HepG2 (cell line): Measurements from ENCODE around the gene FN1. TPM values are rescaled to one million over a fixed set of nuclear protein-coding genes. Genes with fewer than 3 reads are reported as not detected.
A peak's percentile ranks its signal among the peaks of the same experiment; 100 is the strongest.

Experiments
- ATAC-seq: fragments of 200-7000 bp; cut with Tn5 transposase; 3 replicates; pipeline ENCODE4 v1.9.1; 2020; ENCODE audit warnings: mild to moderate bottlenecking, moderate library complexity
- BruUV-seq: library from RNA; stranded (reverse); fragments of 400-500 nt; replicated peaks from 2 replicates; lab custom pipeline; 2021; lab: Mats Ljungman, UMichigan
- CTCF ChIA-PET: fragments of 300-600 bp; formaldehyde crosslinking; extraction: SDS; loops from one replicate; lab custom pipeline; 2021; ENCODE audit warnings: low total read pairs, inconsistent platforms, low intra/inter-chr PET ratio; lab: Yijun Ruan, JAX
- POLR2A ChIA-PET: fragments of 350-600 bp; sonication (Branson Sonifier 250); formaldehyde crosslinking; loops from one replicate; lab custom pipeline; 2020; ENCODE audit warnings: antibody characterized with exemption, inconsistent platforms; lab: Yijun Ruan, JAX
- DNase-seq: peaks from one replicate; pipeline ENCODE4 v3.0.0-alpha.2; 2015; ENCODE audit warnings: low spot score
- FAIRE-seq: peaks from 3 replicates; lab custom pipeline; 2011; peaks lifted over from hg19 to GRCh38; lab: Jason Lieb, UNC
- H2AFZ ChIP-seq: one replicate; pipeline ENCODE4 v1.6.1; 2011; ENCODE audit warnings: low read length, inconsistent platforms
- H3K27ac ChIP-seq: fragments of 300-600 bp; 3 replicates; pipeline ENCODE4 v1.8.0; 2011; ENCODE audit warnings: mixed run types, mild to moderate bottlenecking, mixed read lengths, low read length, inconsistent platforms; ENCODE audit not compliant: insufficient read depth; ENCODE audit errors: extremely low read length
- H3K27me3 ChIP-seq, 2 experiments: fragments of 200-600 bp in 1 of 2; 2 replicates in 1 of 2; 3 replicates in 1 of 2; pipeline versions ENCODE4 v1.6.0 to v1.8.0; 2011; ENCODE audit warnings: low read length in 2 of 2, mild to moderate bottlenecking in 2 of 2, moderate library complexity in 2 of 2, inconsistent platforms in 1 of 2; ENCODE audit not compliant: insufficient read depth in 2 of 2, control insufficient read depth in 1 of 2
- H3K36me3 ChIP-seq, 2 experiments: fragments of 200-600 bp in 1 of 2; replicated peaks in 1 of 2; 2 replicates in 1 of 2; 3 replicates in 1 of 2; pipeline versions ENCODE4 v1.5.1 to v1.8.0; 2011; ENCODE audit warnings: low read length in 2 of 2, inconsistent platforms in 1 of 2; ENCODE audit not compliant: insufficient read depth in 2 of 2, control insufficient read depth in 1 of 2
- H3K4me1 ChIP-seq: 2 replicates; pipeline ENCODE4 v1.5.1; 2012; ENCODE audit warnings: low read length, inconsistent platforms; ENCODE audit not compliant: insufficient read depth
- H3K4me2 ChIP-seq: 2 replicates; pipeline ENCODE4 v1.6.0; 2011; ENCODE audit warnings: low read depth, low read length, inconsistent platforms
- H3K4me3 ChIP-seq, 3 experiments: fragments of 200-600 bp in 1 of 3; sonication (generic), shearing (Covaris generic) in 1 of 3; replicated peaks in 1 of 3; 2 replicates each; pipeline ENCODE4 v1.5.1; 2011 to 2016; ENCODE audit warnings: low read length in 3 of 3, inconsistent platforms in 2 of 3, low read depth in 2 of 3, mild to moderate bottlenecking in 2 of 3, control low read depth in 1 of 3, mixed read lengths in 1 of 3; ENCODE audit not compliant: insufficient read depth in 1 of 3
- H3K79me2 ChIP-seq: one replicate; pipeline ENCODE4 v1.6.1; 2011; ENCODE audit warnings: low read length, inconsistent platforms; ENCODE audit not compliant: insufficient read depth
- H3K9ac ChIP-seq: 2 replicates; pipeline ENCODE4 v1.6.0; 2011; ENCODE audit warnings: mild to moderate bottlenecking, low read depth, low read length, inconsistent platforms; ENCODE audit not compliant: insufficient read depth
- H3K9me3 ChIP-seq: 2 replicates; pipeline ENCODE4 v1.5.1; 2012; ENCODE audit warnings: mild to moderate bottlenecking, low read length
- H4K20me1 ChIP-seq: 2 replicates; pipeline ENCODE4 v1.6.0; 2011; ENCODE audit warnings: inconsistent platforms, mild to moderate bottlenecking, low read length, moderate library complexity; ENCODE audit not compliant: insufficient read depth
- AGO2 ChIP-seq: fragments of 200-400 bp; formaldehyde crosslinking; optimal IDR thresholded peaks from 2 replicates; pipeline ENCODE3; 2017; ENCODE audit warnings: mild to moderate bottlenecking, low read depth, low read length, moderate library complexity
- ARID4A ChIP-seq: sonication (generic); formaldehyde crosslinking; IDR thresholded peaks from 2 replicates; pipeline ENCODE4 v1.5.0; 2020; ENCODE audit warnings: mild to moderate bottlenecking, missing genetic modification reagents, borderline replicate concordance
- FOXA3 ChIP-seq: IDR thresholded peaks from 2 replicates; pipeline ENCODE4 v1.6.1; 2016; ENCODE audit warnings: missing genetic modification reagents, missing compliant biosample characterization
- GATAD2A ChIP-seq: IDR thresholded peaks from 2 replicates; pipeline ENCODE4 v1.6.1; 2016
- HDAC2 ChIP-seq: sonication (generic); formaldehyde crosslinking; IDR thresholded peaks from 2 replicates; pipeline ENCODE4 v1.4.0; 2020; ENCODE audit warnings: missing genetic modification reagents
- HMG20A ChIP-seq: IDR thresholded peaks from 2 replicates; pipeline ENCODE4 v1.6.1; 2016; ENCODE audit warnings: borderline replicate concordance
- PCBP2 ChIP-seq: fragments of 200-400 bp; formaldehyde crosslinking; optimal IDR thresholded peaks from 2 replicates; pipeline ENCODE3; 2018; ENCODE audit warnings: low read length, low read depth; ENCODE audit not compliant: poor library complexity, severe bottlenecking
- PHF5A ChIP-seq: IDR thresholded peaks from one replicate; pipeline ENCODE4 v1.6.1; 2018; ENCODE audit warnings: low read depth, missing genetic modification reagents; ENCODE audit not compliant: unreplicated experiment
- POLR2A ChIP-seq, 2 experiments: IDR thresholded peaks; 2 replicates each; pipeline ENCODE4 v1.6.1; 2011; ENCODE audit warnings: low read depth in 2 of 2, low read length in 2 of 2, mild to moderate bottlenecking in 1 of 2, moderate library complexity in 1 of 2; ENCODE audit not compliant: insufficient read depth in 1 of 2
- PRPF4 ChIP-seq: fragments of 200-400 bp; formaldehyde crosslinking; IDR thresholded peaks from 2 replicates; pipeline ENCODE4 v1.6.1; 2016; ENCODE audit warnings: low read length, low read depth; ENCODE audit not compliant: poor library complexity, severe bottlenecking
- RBFOX2 ChIP-seq: fragments of 200-400 bp; formaldehyde crosslinking; IDR thresholded peaks from 2 replicates; pipeline ENCODE4 v1.6.1; 2017; ENCODE audit warnings: low read depth, mild to moderate bottlenecking, low read length
- RCOR2 ChIP-seq: IDR thresholded peaks from 2 replicates; pipeline ENCODE4 v1.6.1; 2016; ENCODE audit warnings: missing biosample characterization, missing genetic modification reagents
- SOX5 ChIP-seq: IDR thresholded peaks from 2 replicates; pipeline ENCODE4 v1.6.1; 2016; ENCODE audit warnings: borderline replicate concordance
- SSRP1 ChIP-seq: IDR thresholded peaks from 2 replicates; pipeline ENCODE4 v1.6.1; 2016; ENCODE audit warnings: control low read depth
- ZFP90 ChIP-seq: sonication (generic); formaldehyde crosslinking; IDR thresholded peaks from 2 replicates; pipeline ENCODE4 v1.8.0; 2022; ENCODE audit warnings: missing genetic modification reagents, mild to moderate bottlenecking, inconsistent platforms, borderline replicate concordance
- ZKSCAN1 ChIP-seq: fragments of 150-350 bp; IDR thresholded peaks from 2 replicates; pipeline ENCODE4 v1.6.1; 2014; ENCODE audit warnings: low read length
- WGBS: methylation state at CpG from one replicate; pipeline ENCODE4 v1.1.6; 2017; ENCODE audit warnings: low lambda C conversion rate; 5-methylcytosine and 5-hydroxymethylcytosine counted together
- in situ Hi-C: cut with HindIII; loops from 2 replicates; pipeline ENCODE4 v1.10.0; 2017; ENCODE audit warnings: low pct_unique_long_range_greater_than_20kb; ENCODE audit not compliant: extremely low pct_ligation_motif_present
- intact Hi-C: fragments of 100-400 bp; cut with micrococcal nuclease; formaldehyde crosslinking; loops from one replicate; pipeline ENCODE4 v1.10.0; 2022; ENCODE audit not compliant: unreplicated experiment
- polyA plus RNA-seq, 8 experiments: library from polyadenylated mRNA; depleted of rRNA in 3 of 8; stranded (reverse) in 7 of 8; unstranded in 1 of 8; fragments of >200 nt; fragmentation: Illumina TruSeq in 4 of 8; extraction: Trizol in 4 of 8; gene quantifications; 2 replicates each; pipeline versions ENCODE4 v1.2.1 to v1.2.3, GENCODE V29; 2011 to 2016; ENCODE audit warnings: low read depth in 4 of 8, missing spikeins in 1 of 8, mixed read lengths in 1 of 8; ENCODE audit not compliant: insufficient read depth in 1 of 8
- total RNA-seq, 5 experiments: library from RNA; depleted of rRNA; stranded (reverse); fragments of >200 nt; fragmentation: Illumina TruSeq; extraction: Trizol; gene quantifications; 2 replicates each; pipeline ENCODE4 v1.2.3, GENCODE V29; 2016; ENCODE audit warnings: low read depth in 1 of 5
- TF ChIP-seq, protein P1 (sequence below), 2 experiments: fragments of 450-650 bp in 1 of 2; sonication (generic) in 1 of 2; formaldehyde crosslinking; IDR thresholded peaks; 2 replicates each; pipeline versions ENCODE4 v1.5.0 to v1.8.0; 2020 to 2022; ENCODE audit warnings: mild to moderate bottlenecking in 1 of 2, missing genetic modification reagents in 1 of 2
- TF ChIP-seq, protein P2 (sequence below): IDR thresholded peaks from 2 replicates; pipeline ENCODE4 v1.6.1; 2018; ENCODE audit warnings: missing genetic modification reagents, mild to moderate bottlenecking, missing compliant biosample characterization

Gene FN1
- total and polyA plus RNA-seq, 2 of the 13 experiments (the other 11 are each of a cell fraction or from before 2014, with no cell fraction given), result 1,847 to 6,471 TPM

DNA sequence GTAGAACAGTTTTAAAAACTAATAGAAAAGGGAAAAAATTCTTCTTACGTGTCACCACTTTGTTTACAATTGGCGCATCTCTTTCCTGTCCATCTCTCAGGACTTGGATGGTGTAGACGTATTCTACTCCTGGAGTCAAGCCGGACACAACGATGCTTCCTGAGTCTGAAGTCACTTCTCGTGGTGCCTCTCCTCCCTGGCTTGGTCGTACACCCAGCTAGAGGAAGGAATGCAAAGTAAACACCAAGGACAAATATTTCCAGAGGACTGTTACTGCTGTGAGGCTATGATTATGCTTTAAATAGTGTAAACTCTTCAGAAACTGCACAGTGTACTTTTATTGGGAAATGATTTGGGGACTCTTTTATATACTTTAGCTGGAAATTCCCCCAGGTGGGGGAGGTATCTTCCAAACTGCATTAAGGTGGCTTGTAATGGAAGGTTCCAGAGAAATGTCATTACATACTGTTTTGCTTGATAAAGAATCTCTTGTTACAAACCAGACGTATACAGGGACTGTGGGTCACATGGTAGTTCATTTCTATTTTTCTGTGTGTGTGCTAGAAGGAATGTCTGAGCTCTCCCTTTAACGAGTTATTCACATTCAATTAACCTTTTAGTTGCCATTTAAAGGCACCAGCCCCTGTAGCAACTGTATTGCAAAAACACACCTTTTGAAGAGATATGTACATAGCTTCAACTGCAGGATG, 38.1 kb downstream of the FN1 start:
- FAIRE-seq, result peak; percentile 44
- no peak overlapping the region for H3K4me3 ChIP-seq
- peaks cover 41 to 90% of the 10 kb centered on the region in 2 experiments for H3K36me3 ChIP-seq
- intact Hi-C loops, result no loop called here
- H3K9ac ChIP-seq, result no peak overlapping the region
- no peaks in the 10 kb centered on the region for H3K79me2 ChIP-seq
- peak overlapping the region; percentile 4 for H3K27ac ChIP-seq
- no peak overlapping the region for H3K4me2 ChIP-seq
- DNase-seq, result peak; percentile 57
- peaks cover 23% of the 10 kb centered on the region for H4K20me1 ChIP-seq
- no peaks in the 10 kb centered on the region for H3K9me3 ChIP-seq
- WGBS, result 78% methylated on average over 9 of the region's 9 CpGs
- ChIA-PET POLR2A (interaction anchor here (0.7 to 2.8 kb wide), 3 partner anchors 8 to 37 kb away, joined by 3 to 12 read pairs (median 3); no protein-coding TSS in a partner anchor), CTCF (no interaction called here)
- no peak overlapping the region for H2AFZ ChIP-seq
- H3K4me1 ChIP-seq, result peaks cover 34% of the 10 kb centered on the region
- BruUV-seq, result TSS peak; percentile 2
- in situ Hi-C loops, result no loop called here
- ATAC-seq, result peak; percentile 45
- H3K27me3 ChIP-seq, result no peaks in the 10 kb centered on the region
- no peak for TF ChIP-seq PHF5A
- TF ChIP-seq ZKSCAN1, result no peak
- TF ChIP-seq POLR2A (IDR thresholded peaks at IDR 0.05; ENCODE audit: insufficient read depth in 1 of 2, low read depth in 2 of 2, low read length in 2 of 2), result peak; percentile 23 to 25; a peak in 3 of 4 replicates
- TF ChIP-seq HMG20A (CRISPR knock-in tag), result no peak
- TF ChIP-seq ARID4A, result no peak
- peak; percentile 41 for TF ChIP-seq PRPF4
- TF ChIP-seq RCOR2 (CRISPR knock-in tag), result no peak
- TF ChIP-seq, protein P1, sequence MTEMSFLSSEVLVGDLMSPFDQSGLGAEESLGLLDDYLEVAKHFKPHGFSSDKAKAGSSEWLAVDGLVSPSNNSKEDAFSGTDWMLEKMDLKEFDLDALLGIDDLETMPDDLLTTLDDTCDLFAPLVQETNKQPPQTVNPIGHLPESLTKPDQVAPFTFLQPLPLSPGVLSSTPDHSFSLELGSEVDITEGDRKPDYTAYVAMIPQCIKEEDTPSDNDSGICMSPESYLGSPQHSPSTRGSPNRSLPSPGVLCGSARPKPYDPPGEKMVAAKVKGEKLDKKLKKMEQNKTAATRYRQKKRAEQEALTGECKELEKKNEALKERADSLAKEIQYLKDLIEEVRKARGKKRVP (CRISPR knock-in tag; IDR thresholded peaks at IDR 0.05), result no peak
- peak; percentile 95 for TF ChIP-seq SSRP1 (CRISPR knock-in tag)
- TF ChIP-seq, protein P2, sequence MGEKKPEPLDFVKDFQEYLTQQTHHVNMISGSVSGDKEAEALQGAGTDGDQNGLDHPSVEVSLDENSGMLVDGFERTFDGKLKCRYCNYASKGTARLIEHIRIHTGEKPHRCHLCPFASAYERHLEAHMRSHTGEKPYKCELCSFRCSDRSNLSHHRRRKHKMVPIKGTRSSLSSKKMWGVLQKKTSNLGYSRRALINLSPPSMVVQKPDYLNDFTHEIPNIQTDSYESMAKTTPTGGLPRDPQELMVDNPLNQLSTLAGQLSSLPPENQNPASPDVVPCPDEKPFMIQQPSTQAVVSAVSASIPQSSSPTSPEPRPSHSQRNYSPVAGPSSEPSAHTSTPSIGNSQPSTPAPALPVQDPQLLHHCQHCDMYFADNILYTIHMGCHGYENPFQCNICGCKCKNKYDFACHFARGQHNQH (CRISPR knock-in tag), result peak; percentile 46; the same call in 1 of the 2 replicates
- TF ChIP-seq AGO2, result peak; percentile 85
- peak; percentile 14; the same call in 1 of the 2 replicates for TF ChIP-seq HDAC2
- 0 out of 2 replicates have a peak, but pooled peaks have one; percentile 54 for TF ChIP-seq ZFP90 (CRISPR knock-in tag)
- TF ChIP-seq GATAD2A (CRISPR knock-in tag), result 0 out of 2 replicates have a peak, but pooled peaks have one; percentile 52
- TF ChIP-seq RBFOX2, result peak; percentile 76
- TF ChIP-seq FOXA3 (CRISPR knock-in tag), result peak; percentile 77
- TF ChIP-seq SOX5 (CRISPR knock-in tag), result 0 out of 2 replicates have a peak, but pooled peaks have one; percentile 8
- no peak for TF ChIP-seq PCBP2
